ENCODE results near the gene SEPTIN12. TPM values are rescaled to one million over a fixed set of nuclear protein-coding genes. Genes with fewer than 3 reads are reported as not detected.

SEPTIN12 gene
- total RNA-seq, 1 donor from 2014 or later = not detected

Small RNA genes lying within 50 kb of the gene (small RNA-seq; reads per million reads assigned to genes)
- not detected for gene RF00017 (ENCODE audit: low replicate concordance)

Other genes with a start within 250 kb of the SEPTIN12 start
- 6.6 TPM for gene CDIP1, start 249.6 kb downstream of the SEPTIN12 start, total RNA-seq
- gene C16orf96, start 232.0 kb downstream of the SEPTIN12 start, total RNA-seq = 0.30 TPM
- 4.7 TPM for gene UBALD1, start 173.5 kb downstream of the SEPTIN12 start, total RNA-seq
- 21.6 TPM for gene MGRN1, start 163.5 kb downstream of the SEPTIN12 start, total RNA-seq
- gene NUDT16L1, start 94.8 kb downstream of the SEPTIN12 start, total RNA-seq = 19.9 TPM
- gene ANKS3, start 54.1 kb downstream of the SEPTIN12 start, total RNA-seq = 16.9 TPM
- gene DNAAF8, start 53.8 kb downstream of the SEPTIN12 start, total RNA-seq = 0.59 TPM
- 5.5 TPM for gene ZNF500, start 21.2 kb downstream of the SEPTIN12 start, total RNA-seq
- gene SMIM22, start 7.0 kb upstream of the SEPTIN12 start, total RNA-seq = 1.3 TPM
- gene ROGDI, start 14.3 kb upstream of the SEPTIN12 start, total RNA-seq = 5.3 TPM
- 35.1 TPM for gene GLYR1, start 58.9 kb upstream of the SEPTIN12 start, total RNA-seq
- gene UBN1, start 59.1 kb upstream of the SEPTIN12 start, total RNA-seq = 23.5 TPM
- gene PPL, start 148.8 kb upstream of the SEPTIN12 start, total RNA-seq = 69.8 TPM
- 0.49 TPM for gene SEC14L5, start 170.0 kb upstream of the SEPTIN12 start, total RNA-seq
- 4.0 TPM for gene NAGPA, start 245.6 kb upstream of the SEPTIN12 start, total RNA-seq